ENCODE measurements around the gene VPREB3.
A peak's percentile ranks its signal among the peaks of the same experiment; 100 is the strongest.

VPREB3 gene

DNA sequence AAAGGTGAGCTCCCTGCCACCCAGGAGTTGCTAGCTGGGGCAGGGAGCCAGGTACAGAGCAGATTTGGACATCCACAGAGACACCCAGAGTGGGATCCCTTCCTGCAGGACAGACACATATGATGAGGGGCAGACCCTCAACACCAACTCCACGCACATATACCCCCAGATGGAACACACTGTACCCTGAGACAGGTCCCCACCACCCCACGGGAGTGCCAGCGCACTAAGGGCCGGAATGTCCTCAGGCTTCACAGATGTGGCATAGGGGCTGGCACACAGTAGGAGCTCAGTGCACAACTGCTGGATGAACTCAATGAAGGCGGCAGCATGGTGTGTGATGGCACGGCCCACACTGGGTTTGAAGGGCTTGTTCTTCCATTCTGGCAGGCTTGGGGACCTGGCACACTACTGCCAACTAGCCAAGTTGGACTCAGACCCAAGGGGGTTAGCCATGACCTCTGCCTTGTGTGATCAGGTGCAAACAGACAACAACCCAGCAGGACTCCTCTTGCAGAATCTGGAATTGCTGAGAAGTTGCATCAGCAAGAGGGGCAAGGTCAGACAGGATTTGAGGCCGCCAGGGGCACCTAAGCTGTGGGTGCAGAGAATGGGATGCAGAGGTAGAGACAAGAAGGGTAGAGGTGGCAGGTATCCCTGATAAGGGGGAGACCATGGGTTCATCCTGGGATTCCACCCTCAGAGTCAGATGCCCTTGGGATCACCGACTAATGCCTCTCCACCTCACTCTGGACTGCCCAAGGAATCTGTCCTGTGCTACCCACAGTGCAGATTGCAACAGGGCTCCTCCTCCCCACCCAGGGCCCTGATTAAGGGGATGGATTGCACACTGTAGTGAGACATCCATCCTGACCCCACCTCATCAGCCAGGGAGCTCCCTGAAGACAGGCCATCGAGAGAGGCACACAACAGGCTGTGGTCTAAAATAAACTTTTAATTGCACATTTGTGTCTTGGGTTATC lies 11.0 kb upstream of the VPREB3 start:
- DNase-seq (ENCODE audit: low read depth in 2 of 2): no peak

- DNase-seq (ENCODE audit: low read depth in 2 of 2): no peak
Observed at GRCh38 chr22:23763954-23764353, 9.7 kb upstream of the VPREB3 start.

DNA sequence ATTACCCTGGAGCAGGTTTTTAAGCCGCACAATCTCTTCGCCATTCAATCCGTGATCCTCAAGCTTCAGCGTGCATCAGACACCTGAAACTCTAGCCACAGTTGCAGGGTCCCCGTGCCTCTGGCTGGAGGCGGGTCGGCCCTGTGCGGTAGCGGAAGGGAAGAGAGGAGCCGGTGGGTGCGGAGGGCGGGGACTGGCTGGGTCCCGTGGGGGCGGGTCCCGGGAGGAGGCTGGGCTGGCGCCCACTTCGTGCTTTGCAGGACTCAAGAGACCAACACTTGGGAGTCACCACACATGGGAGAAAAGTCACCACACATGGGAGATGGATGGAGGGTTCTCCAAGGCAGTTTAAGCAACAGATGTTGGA lies 9.3 kb upstream of the VPREB3 start:
- no peak for DNase-seq (ENCODE audit: low read depth in 2 of 2)

- DNase-seq (ENCODE audit: low read depth in 2 of 2): no peak
Observed at GRCh38 chr22:23762842-23763578, 8.8 kb upstream of the VPREB3 start, which contains the start of gene C22orf15. TSS of gene C22orf15 (plus strand) at chr22:23762990. CDS start at chr22:23763307, 317 bp downstream.

DNA sequence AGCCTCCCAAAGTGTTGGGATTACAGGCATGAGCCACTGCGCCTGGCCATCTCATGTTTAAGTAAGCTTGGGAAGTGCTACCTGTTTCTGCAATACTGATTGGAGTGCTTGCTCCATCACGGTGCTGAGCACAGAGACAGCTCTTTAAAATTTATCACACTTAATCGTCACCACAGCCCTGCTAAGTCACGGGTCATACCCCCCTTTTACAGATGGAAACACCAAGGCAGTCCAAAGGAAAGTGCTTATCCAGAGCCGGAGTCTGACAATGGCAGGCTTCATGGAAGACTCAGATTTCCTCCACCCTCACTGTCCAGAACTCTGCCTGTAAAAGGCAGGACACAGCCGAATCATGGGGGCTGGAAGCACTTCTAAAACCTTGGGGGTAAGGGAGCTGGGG lies 5.8 kb upstream of the VPREB3 start:
- no peak for DNase-seq (ENCODE audit: low read depth in 2 of 2)

DNA sequence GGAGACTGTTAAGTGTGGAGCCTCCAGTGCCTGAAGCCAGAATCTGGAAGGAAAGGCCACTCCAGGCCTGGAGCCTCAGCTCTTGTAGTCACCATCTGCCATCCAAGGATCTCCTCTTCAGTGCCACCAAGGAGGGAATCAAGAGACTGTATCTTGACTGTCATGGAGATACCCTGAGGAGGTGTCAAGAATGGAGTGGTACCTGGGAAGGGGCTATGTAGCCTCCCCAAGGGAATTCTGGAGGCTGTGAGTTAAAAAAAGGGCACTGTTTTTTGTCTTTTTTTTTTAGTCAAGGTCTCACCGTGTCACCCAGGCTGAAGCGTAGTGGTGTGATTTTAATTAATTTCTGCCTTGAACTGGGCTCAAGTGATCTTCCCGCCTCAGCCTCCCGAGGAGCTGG lies 5.3 kb upstream of the VPREB3 start:
- no peak for DNase-seq (ENCODE audit: low read depth in 2 of 2)

DNA sequence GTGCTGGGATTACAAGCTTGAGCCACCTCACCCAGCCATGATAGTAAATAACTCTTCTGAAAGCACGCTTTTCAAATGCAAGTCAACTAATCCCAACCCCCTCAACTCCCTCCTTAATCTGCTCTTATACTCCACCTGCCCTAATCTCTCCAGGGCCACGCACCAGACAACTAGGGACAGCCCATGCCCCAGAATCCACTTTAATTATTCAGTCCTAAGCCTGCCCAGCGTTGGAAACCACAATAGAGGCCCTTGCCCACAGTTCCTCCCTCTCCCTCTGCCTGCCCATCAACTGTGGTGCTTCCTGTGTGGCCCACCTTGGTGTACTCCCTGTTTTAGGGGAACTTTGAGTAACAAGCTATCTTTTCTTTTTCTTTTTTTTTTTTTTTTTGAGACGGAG lies 2.7 kb upstream of the VPREB3 start:
- DNase-seq (ENCODE audit: low read depth in 2 of 2): no peak

DNA sequence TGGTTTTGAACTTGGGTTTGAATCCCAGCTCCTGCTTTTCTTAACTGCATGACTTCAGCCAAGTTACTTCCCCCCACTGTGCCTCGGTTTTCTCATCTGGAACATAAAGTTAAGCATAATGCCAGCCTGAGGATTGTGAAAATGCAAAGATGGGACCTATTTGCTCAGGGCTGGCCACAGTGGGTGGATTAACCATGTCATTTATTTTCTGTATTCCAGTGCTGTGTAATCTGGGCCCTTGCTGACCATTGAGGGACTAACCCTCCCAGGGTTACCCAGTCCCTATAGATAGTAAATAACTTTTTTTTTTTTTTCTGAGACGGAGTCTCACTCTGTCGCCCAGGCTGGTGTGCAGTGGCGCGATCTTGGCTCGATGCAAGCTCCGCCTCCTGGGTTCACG lies 1.5 kb upstream of the VPREB3 start:
- no peak for DNase-seq (ENCODE audit: low read depth in 2 of 2)

DNA sequence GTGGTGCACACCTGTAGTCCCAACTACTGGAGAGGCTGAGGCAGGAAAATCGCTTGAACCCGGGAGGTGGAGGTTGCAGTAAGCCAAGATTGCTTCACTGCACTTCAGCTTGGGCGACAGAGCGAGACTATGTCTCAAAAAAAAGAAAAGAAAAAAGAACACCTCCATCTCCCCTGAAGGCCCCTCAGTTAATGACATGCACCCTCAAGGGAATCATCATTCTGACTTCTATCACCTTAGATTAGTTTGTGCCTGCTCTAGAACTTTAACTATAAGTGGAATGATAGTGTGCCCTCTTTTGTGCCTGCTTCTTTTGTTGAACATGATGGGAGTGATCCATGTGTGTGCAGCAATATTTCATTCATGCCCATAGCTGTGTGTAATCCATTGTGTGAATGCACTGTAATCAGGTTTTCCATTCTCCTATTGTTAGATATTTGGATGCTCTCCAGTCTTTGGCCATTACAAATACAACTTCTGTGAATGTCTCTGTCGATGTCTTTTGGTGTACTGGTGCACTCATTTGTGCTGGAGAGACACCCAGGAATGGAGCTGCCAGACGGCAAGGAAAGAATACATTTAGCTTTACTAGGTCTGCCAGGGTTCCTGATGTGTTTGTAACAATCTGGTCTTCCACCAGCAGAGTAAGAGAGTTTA lies 883 bp upstream of the VPREB3 start:
- DNase-seq (ENCODE audit: low read depth in 2 of 2): no peak

DNA sequence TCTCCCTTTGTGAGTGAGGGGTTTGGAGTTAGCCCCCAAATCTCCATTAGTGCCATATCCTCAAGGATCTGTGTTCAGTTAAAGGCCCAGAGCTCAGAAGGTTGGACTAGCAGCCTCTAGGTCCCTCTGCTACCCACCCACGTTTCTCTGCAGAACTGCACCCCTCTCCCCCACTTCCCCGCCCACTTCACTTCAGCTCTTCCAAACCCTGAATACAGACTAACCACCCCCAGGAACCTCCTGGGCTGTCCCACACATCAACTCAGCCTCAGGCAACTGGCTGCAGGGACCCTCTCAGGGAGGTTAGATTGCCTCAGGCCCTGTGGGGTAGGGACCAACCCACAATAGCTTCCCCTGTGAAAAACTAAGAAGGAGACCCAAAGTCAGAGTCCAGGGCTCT lies 840 bp downstream of the VPREB3 start:
- DNase-seq (ENCODE audit: low read depth in 2 of 2): no peak

DNA sequence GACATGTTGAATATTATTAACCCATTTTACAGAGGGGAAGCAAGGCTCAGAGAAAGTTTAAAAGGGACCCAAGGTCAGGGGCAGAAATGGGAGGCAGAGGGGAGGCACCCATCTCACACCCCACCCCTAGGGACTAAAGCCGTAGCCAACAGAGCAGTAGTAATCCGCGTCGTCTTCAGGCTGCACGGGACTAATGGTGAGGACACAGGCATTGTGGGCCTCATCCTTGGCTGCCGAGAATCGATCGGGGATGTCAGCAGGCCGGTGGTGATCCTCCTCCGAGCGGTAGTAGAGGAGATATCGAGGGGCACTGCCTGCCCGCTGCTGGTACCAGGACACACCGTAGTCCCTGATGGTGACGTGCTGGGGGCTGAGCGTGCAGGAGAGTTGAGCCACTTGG lies 1.5 kb downstream of the VPREB3 start:
- DNase-seq (ENCODE audit: low read depth in 2 of 2): no peak

GRCh38 chr22:23752090-23752691 lies 2.0 kb downstream of the VPREB3 start:
- DNase-seq (ENCODE audit: low read depth in 2 of 2): no peak

GRCh38 chr22:23751441-23751996 lies 2.7 kb downstream of the VPREB3 start:
- no peak for DNase-seq (ENCODE audit: low read depth in 2 of 2)

- peak; percentile 49 to 58 for DNase-seq (ENCODE audit: low read depth in 2 of 2)
Observed at GRCh38 chr22:23750714-23751440, 3.3 kb downstream of the VPREB3 start, which contains the start of gene ZNF70. TSS of gene ZNF70 (minus strand) at chr22:23751112. CDS start at chr22:23745140, 5,972 bp downstream.

GRCh38 chr22:23750367-23750713 lies 3.9 kb downstream of the VPREB3 start:
- DNase-seq (ENCODE audit: low read depth in 2 of 2): no peak

DNA sequence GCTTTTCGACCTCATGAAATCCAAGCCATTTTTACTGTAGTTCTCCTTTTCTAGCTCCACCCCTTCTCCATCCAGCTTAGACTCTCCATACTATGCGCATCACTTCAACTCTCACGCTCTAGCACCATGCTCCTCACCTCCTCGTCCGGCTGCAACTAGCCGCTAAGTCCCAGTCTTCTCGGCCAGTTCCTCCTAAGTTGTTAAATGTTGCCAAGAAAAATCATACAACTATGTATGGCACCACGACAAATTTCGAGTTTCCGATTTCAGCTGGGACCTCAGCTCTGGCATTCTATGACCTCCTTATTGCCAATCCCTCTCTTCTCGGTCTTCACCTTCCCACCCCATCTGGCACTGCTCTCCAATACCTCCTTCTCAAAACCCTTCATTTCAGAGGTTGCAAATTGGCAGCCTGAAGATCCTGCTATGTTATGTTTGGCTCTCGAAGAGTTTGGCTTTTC lies 4.4 kb downstream of the VPREB3 start:
- no peak for DNase-seq (ENCODE audit: low read depth in 2 of 2)

DNA sequence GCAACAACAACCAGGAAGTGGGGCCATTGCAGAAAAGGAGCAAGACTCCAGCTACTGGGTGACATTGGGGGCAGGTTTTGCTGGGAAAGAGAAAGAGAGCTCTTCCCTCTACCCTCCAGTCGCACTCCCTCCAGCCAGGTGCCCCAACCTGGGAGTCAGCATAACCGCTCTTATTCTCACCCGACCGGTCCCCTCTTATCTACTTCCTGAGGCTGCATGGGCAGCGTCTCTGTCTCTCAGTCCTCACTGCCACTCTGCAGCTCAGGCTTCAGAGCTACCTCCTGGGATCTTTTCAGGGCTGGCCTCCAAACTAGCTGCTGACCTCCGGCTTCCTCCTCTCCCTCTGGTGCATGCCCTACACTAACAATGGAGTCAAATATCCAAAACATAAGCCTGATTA lies 8.4 kb downstream of the VPREB3 start:
- no peak for DNase-seq (ENCODE audit: low read depth in 2 of 2)

DNA sequence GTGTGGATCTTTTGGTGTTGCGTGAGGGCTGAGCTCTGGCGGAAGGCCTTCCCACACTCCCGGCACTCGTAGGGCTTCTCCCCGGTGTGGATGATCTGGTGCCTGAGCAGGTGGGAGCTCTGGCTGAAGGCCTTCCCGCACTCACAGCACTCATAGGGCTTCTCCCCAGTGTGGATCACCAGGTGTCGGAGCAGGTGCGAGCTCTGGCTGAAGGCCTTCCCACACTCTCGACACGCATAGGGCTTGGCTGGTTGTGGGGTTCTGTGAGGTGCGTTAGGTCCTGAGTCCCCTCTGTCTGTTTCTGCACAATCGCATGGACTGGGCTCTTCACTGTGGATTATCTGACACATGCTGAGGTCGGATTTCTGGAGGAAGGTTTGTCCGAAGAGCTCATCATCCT lies 9.7 kb downstream of the VPREB3 start:
- DNase-seq (ENCODE audit: low read depth in 2 of 2): no peak

- no peak for DNase-seq (ENCODE audit: low read depth in 2 of 2)
Observed at GRCh38 chr22:23744001-23744400, 10.2 kb downstream of the VPREB3 start.

GRCh38 chr22:23743303-23743705 lies 10.9 kb downstream of the VPREB3 start:
- no peak for DNase-seq (ENCODE audit: low read depth in 2 of 2)

All from fibroblast of skin of left biceps (primary cell).